ENCODE data around the gene COA1. TPM values are rescaled to one million over a fixed set of nuclear protein-coding genes. Genes with fewer than 3 reads are reported as not detected.

COA1 gene
- total and polyA plus RNA-seq, 2 donors (not counting 3 experiments of a cell fraction or from before 2014, with no cell fraction given): 38.1 to 55.1 TPM

- peak overlapping the region; percentile 5 for H2AFZ ChIP-seq (ENCODE audit: low read depth, low read length)
- BruUV-seq (replicated peaks): TSS peak; percentile 38
- no peaks in the 10 kb centered on the region for H4K20me1 ChIP-seq (replicated peaks; ENCODE audit: control insufficient read depth, extremely low read depth, insufficient read depth, low read length)
- ChIA-PET POLR2A (interaction anchor here (0.6 to 1.8 kb wide), 3 partner anchors 46 to 239 kb away, joined by 3 to 23 read pairs (median 15); partner anchors contain the start of gene STK17A), CTCF (interaction anchor here (0.7 to 3.2 kb wide), 13 partner anchors 9 to 254 kb away, joined by 3 to 48 read pairs (median 4); partner anchors contain the start of gene STK17A)
- dilution Hi-C loops (cut with MboI; ENCODE audit: extremely low pct_ligation_motif_present, low sequenced_read_pairs): no loop called here
- no peaks in the 10 kb centered on the region for H3K36me3 ChIP-seq (ENCODE audit: control insufficient read depth in 2 of 2, extremely low read depth in 1 of 2, insufficient read depth in 2 of 2, low read length in 2 of 2)
- TF ChIP-seq FOS (IDR thresholded peaks at IDR 0.05; ENCODE audit: borderline replicate concordance, insufficient read depth, low read length) (peak; percentile 90), JUN (IDR thresholded peaks at IDR 0.05; ENCODE audit: borderline replicate concordance, insufficient read depth, insufficient read length, low read depth) (peak; percentile 81), POLR2AphosphoS5 (IDR thresholded peaks at IDR 0.05; ENCODE audit: insufficient read depth, low read depth, low read length) (peak; percentile 51), EZH2 (IDR thresholded peaks at IDR 0.05; ENCODE audit: borderline replicate concordance, low read depth, low read length, severe bottlenecking) (no peak), MAX (IDR thresholded peaks at IDR 0.05; ENCODE audit: insufficient read depth, insufficient read length) (no peak), GATA2 (IDR thresholded peaks at IDR 0.05; ENCODE audit: insufficient read depth, insufficient read length, low read depth, low read length) (no peak), POLR2A (IDR thresholded peaks at IDR 0.05; ENCODE audit: low read depth, low read length) (no peak)
- TF ChIP-seq, protein P1, sequence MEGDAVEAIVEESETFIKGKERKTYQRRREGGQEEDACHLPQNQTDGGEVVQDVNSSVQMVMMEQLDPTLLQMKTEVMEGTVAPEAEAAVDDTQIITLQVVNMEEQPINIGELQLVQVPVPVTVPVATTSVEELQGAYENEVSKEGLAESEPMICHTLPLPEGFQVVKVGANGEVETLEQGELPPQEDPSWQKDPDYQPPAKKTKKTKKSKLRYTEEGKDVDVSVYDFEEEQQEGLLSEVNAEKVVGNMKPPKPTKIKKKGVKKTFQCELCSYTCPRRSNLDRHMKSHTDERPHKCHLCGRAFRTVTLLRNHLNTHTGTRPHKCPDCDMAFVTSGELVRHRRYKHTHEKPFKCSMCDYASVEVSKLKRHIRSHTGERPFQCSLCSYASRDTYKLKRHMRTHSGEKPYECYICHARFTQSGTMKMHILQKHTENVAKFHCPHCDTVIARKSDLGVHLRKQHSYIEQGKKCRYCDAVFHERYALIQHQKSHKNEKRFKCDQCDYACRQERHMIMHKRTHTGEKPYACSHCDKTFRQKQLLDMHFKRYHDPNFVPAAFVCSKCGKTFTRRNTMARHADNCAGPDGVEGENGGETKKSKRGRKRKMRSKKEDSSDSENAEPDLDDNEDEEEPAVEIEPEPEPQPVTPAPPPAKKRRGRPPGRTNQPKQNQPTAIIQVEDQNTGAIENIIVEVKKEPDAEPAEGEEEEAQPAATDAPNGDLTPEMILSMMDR (IDR thresholded peaks at IDR 0.05; ENCODE audit: extremely low read depth in 1 of 2, insufficient read depth in 1 of 2, low read depth in 1 of 2, low read length in 2 of 2): no peak
- no peak overlapping the region for H3K9ac ChIP-seq (replicated peaks; ENCODE audit: extremely low read depth, insufficient read depth, low read length)
- peak overlapping the region; percentile 66 for H3K4me2 ChIP-seq (ENCODE audit: insufficient read depth, low read length)
- no peaks in the 10 kb centered on the region for H3K9me3 ChIP-seq (replicated peaks; ENCODE audit: control insufficient read depth, insufficient read depth, low read length)
- peak; percentile 73 for DNase-seq (ENCODE audit: low read depth, low spot score)
- H3K27me3 ChIP-seq (ENCODE audit: control insufficient read depth in 2 of 2, insufficient read depth in 2 of 2, low read length in 2 of 2): no peaks in the 10 kb centered on the region
- H3K4me3 ChIP-seq (replicated peaks in 1 of 3; ENCODE audit: insufficient read depth in 1 of 3, low read depth in 1 of 3, low read length in 3 of 3): no peak overlapping the region
- intact Hi-C loops (cut with micrococcal nuclease): loop anchor here (1.0 kb wide), 3 partner anchors 47 to 111 kb away; partner anchors contain the start of gene STK17A
- peak; percentile 74 for FAIRE-seq
- no peaks in the 10 kb centered on the region for H3K9me1 ChIP-seq (replicated peaks; ENCODE audit: control insufficient read depth, extremely low read depth, insufficient read depth, low read length)
- peak overlapping the region; percentile 59 for H3K27ac ChIP-seq (ENCODE audit: insufficient read depth, low read depth, low read length)
- H3K4me1 ChIP-seq (ENCODE audit: control insufficient read depth, extremely low read depth, insufficient read depth, low read length): peaks cover 16% of the 10 kb centered on the region
- peaks cover 71% of the 10 kb centered on the region for H3K79me2 ChIP-seq (ENCODE audit: control insufficient read depth, insufficient read depth, low read length)
Measured at GRCh38 chr7:43693687-43694398, 35.5 kb downstream of the COA1 start.
